Measurements from ENCODE around the gene CERS6.
A peak's percentile ranks its signal among the peaks of the same experiment; 100 is the strongest.
"Not testable (repeated sequence)": the region's sequence is repeated elsewhere in the genome, so short reads cannot be mapped to it uniquely, and the experiment has no call there.

Gene CERS6

GRCh38 chr2:168491728-168492127 lies 35.7 kb downstream of the CERS6 start:
- not testable (repeated sequence) for H3K9me3 Mint-ChIP-seq, H3K27me3 Mint-ChIP-seq
- H3K4me3 Mint-ChIP-seq: peak overlapping the region; percentile 35
- H3K4me1 Mint-ChIP-seq (ENCODE audit: low read depth): peaks cover 69% of the 10 kb centered on the region
- H3K27ac Mint-ChIP-seq: peak overlapping the region; percentile 68
- H3K36me3 Mint-ChIP-seq (ENCODE audit: low read depth): peaks cover 23% of the 10 kb centered on the region

GRCh38 chr2:168493219-168493618 lies 37.1 kb downstream of the CERS6 start:
- H3K4me3 Mint-ChIP-seq, H3K27me3 Mint-ChIP-seq, H3K9me3 Mint-ChIP-seq, H3K27ac Mint-ChIP-seq: not testable (repeated sequence)
- H3K4me1 Mint-ChIP-seq (ENCODE audit: low read depth): peaks cover 76% of the 10 kb centered on the region
- H3K36me3 Mint-ChIP-seq (ENCODE audit: low read depth): peaks cover 30% of the 10 kb centered on the region

GRCh38 chr2:168494190-168494711 lies 38.2 kb downstream of the CERS6 start:
- H3K4me3 Mint-ChIP-seq: no peak overlapping the region
- peaks cover 30% of the 10 kb centered on the region for H3K36me3 Mint-ChIP-seq (ENCODE audit: low read depth)
- H3K4me1 Mint-ChIP-seq (ENCODE audit: low read depth): peaks cover 74% of the 10 kb centered on the region
- H3K27me3 Mint-ChIP-seq: no peaks in the 10 kb centered on the region
- no peaks in the 10 kb centered on the region for H3K9me3 Mint-ChIP-seq
- H3K27ac Mint-ChIP-seq: no peak overlapping the region

- H3K4me3 Mint-ChIP-seq: peak overlapping the region; percentile 6
- no peaks in the 10 kb centered on the region for H3K9me3 Mint-ChIP-seq
- H3K4me1 Mint-ChIP-seq (ENCODE audit: low read depth): peaks cover 61% of the 10 kb centered on the region
- peaks cover 30% of the 10 kb centered on the region for H3K36me3 Mint-ChIP-seq (ENCODE audit: low read depth)
- no peaks in the 10 kb centered on the region for H3K27me3 Mint-ChIP-seq
- H3K27ac Mint-ChIP-seq: peak overlapping the region; percentile 42
Measured at GRCh38 chr2:168495524-168495923, 39.5 kb downstream of the CERS6 start.

GRCh38 chr2:168496906-168497305 lies 40.8 kb downstream of the CERS6 start:
- H3K9me3 Mint-ChIP-seq: peaks cover 10% of the 10 kb centered on the region
- peak overlapping the region; percentile 54 for H3K27ac Mint-ChIP-seq
- H3K4me1 Mint-ChIP-seq (ENCODE audit: low read depth): peaks cover 47% of the 10 kb centered on the region
- peaks cover 30% of the 10 kb centered on the region for H3K36me3 Mint-ChIP-seq (ENCODE audit: low read depth)
- H3K4me3 Mint-ChIP-seq: no peak overlapping the region
- no peaks in the 10 kb centered on the region for H3K27me3 Mint-ChIP-seq

- Mint-ChIP-seq H3K9me3 (peaks cover 23% of the 10 kb centered on the region), H3K4me1 (ENCODE audit: low read depth) (peaks cover 40% of the 10 kb centered on the region), H3K27me3 (no peaks in the 10 kb centered on the region), H3K36me3 (ENCODE audit: low read depth) (peaks cover 30% of the 10 kb centered on the region), H3K27ac (no peak overlapping the region), H3K4me3 (no peak overlapping the region)
Measured at GRCh38 chr2:168499500-168499899, 43.4 kb downstream of the CERS6 start.

- no peak overlapping the region for H3K27ac Mint-ChIP-seq
- H3K9me3 Mint-ChIP-seq: peaks cover 23% of the 10 kb centered on the region
- H3K36me3 Mint-ChIP-seq (ENCODE audit: low read depth): peaks cover 25% of the 10 kb centered on the region
- H3K4me1 Mint-ChIP-seq (ENCODE audit: low read depth): peaks cover 30% of the 10 kb centered on the region
- no peak overlapping the region for H3K4me3 Mint-ChIP-seq
- H3K27me3 Mint-ChIP-seq: no peaks in the 10 kb centered on the region
Measured at GRCh38 chr2:168500516-168500915, 44.4 kb downstream of the CERS6 start.

GRCh38 chr2:168501466-168502065 lies 45.5 kb downstream of the CERS6 start:
- H3K27ac Mint-ChIP-seq: no peak overlapping the region
- no peaks in the 10 kb centered on the region for H3K27me3 Mint-ChIP-seq
- H3K36me3 Mint-ChIP-seq (ENCODE audit: low read depth): peaks cover 19% of the 10 kb centered on the region
- H3K4me3 Mint-ChIP-seq: no peak overlapping the region
- H3K4me1 Mint-ChIP-seq (ENCODE audit: low read depth): peaks cover 30% of the 10 kb centered on the region
- H3K9me3 Mint-ChIP-seq: peaks cover 23% of the 10 kb centered on the region

GRCh38 chr2:168502852-168503251 lies 46.8 kb downstream of the CERS6 start:
- Mint-ChIP-seq H3K36me3 (ENCODE audit: low read depth) (peaks cover 10% of the 10 kb centered on the region), H3K9me3 (peaks cover 23% of the 10 kb centered on the region), H3K4me1 (ENCODE audit: low read depth) (peaks cover 21% of the 10 kb centered on the region)
- H3K27me3 Mint-ChIP-seq, H3K27ac Mint-ChIP-seq, H3K4me3 Mint-ChIP-seq: not testable (repeated sequence)

- H3K4me1 Mint-ChIP-seq (ENCODE audit: low read depth): peaks cover 21% of the 10 kb centered on the region
- no peaks in the 10 kb centered on the region for H3K27me3 Mint-ChIP-seq
- no peak overlapping the region for H3K27ac Mint-ChIP-seq
- H3K9me3 Mint-ChIP-seq: peaks cover 23% of the 10 kb centered on the region
- H3K4me3 Mint-ChIP-seq: no peak overlapping the region
- H3K36me3 Mint-ChIP-seq (ENCODE audit: low read depth): peaks cover 10% of the 10 kb centered on the region
Measured at GRCh38 chr2:168503901-168504300, 47.8 kb downstream of the CERS6 start.

- H3K4me3 Mint-ChIP-seq: no peak overlapping the region
- peaks cover 21% of the 10 kb centered on the region for H3K4me1 Mint-ChIP-seq (ENCODE audit: low read depth)
- H3K36me3 Mint-ChIP-seq (ENCODE audit: low read depth): peaks cover 10% of the 10 kb centered on the region
- peaks cover 23% of the 10 kb centered on the region for H3K9me3 Mint-ChIP-seq
- H3K27me3 Mint-ChIP-seq: no peaks in the 10 kb centered on the region
- H3K27ac Mint-ChIP-seq: no peak overlapping the region
Measured at GRCh38 chr2:168504323-168504722, 48.3 kb downstream of the CERS6 start.

GRCh38 chr2:168510125-168510756 lies 54.2 kb downstream of the CERS6 start:
- Mint-ChIP-seq H3K27me3 (no peaks in the 10 kb centered on the region), H3K36me3 (ENCODE audit: low read depth) (peaks cover 19% of the 10 kb centered on the region), H3K4me1 (ENCODE audit: low read depth) (peaks cover 28% of the 10 kb centered on the region), H3K27ac (no peak overlapping the region), H3K9me3 (no peaks in the 10 kb centered on the region), H3K4me3 (no peak overlapping the region)

GRCh38 chr2:168514692-168515091 lies 58.6 kb downstream of the CERS6 start:
- Mint-ChIP-seq H3K4me1 (ENCODE audit: low read depth) (peaks cover 36% of the 10 kb centered on the region), H3K27me3 (no peaks in the 10 kb centered on the region), H3K9me3 (no peaks in the 10 kb centered on the region), H3K36me3 (ENCODE audit: low read depth) (peaks cover 30% of the 10 kb centered on the region), H3K4me3 (no peak overlapping the region), H3K27ac (no peak overlapping the region)

- no peaks in the 10 kb centered on the region for H3K9me3 Mint-ChIP-seq
- no peaks in the 10 kb centered on the region for H3K27me3 Mint-ChIP-seq
- H3K27ac Mint-ChIP-seq: no peak overlapping the region
- peaks cover 30% of the 10 kb centered on the region for H3K36me3 Mint-ChIP-seq (ENCODE audit: low read depth)
- no peak overlapping the region for H3K4me3 Mint-ChIP-seq
- peaks cover 43% of the 10 kb centered on the region for H3K4me1 Mint-ChIP-seq (ENCODE audit: low read depth)
Measured at GRCh38 chr2:168515502-168515901, 59.4 kb downstream of the CERS6 start.

- Mint-ChIP-seq H3K4me3 (no peak overlapping the region), H3K36me3 (ENCODE audit: low read depth) (peaks cover 23% of the 10 kb centered on the region), H3K27ac (no peak overlapping the region), H3K4me1 (ENCODE audit: low read depth) (peaks cover 56% of the 10 kb centered on the region), H3K9me3 (no peaks in the 10 kb centered on the region), H3K27me3 (no peaks in the 10 kb centered on the region)
Measured at GRCh38 chr2:168517816-168518215, 61.7 kb downstream of the CERS6 start.
